UCSD-AML1 (cell line): ENCODE results near the gene RBKS.

Source experiments
- DNase-seq: peaks from one replicate; lab custom pipeline; 2025; ENCODE audit not compliant: unreplicated experiment; lab: John Stamatoyannopoulos, UW

RBKS gene

DNA sequence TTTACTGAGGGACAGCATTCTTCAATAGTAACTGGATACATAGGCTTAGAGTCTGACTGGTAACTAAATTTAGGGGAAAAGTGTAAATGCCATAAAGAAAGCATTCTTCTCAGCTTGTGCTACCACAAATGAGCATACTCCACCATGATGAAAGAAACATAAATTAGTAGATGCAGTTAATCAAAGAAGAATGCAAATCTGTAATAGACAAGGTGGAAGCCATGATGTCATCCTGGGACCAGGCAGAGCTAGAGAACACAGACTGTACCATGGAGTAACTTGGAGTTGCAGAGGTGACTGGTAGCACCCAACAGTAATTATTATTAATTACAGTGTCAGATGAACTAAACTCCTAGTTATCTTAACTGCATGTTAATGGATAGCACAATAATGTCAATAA lies 51.7 kb downstream of the RBKS start:
- DNase-seq: no peak

DNA sequence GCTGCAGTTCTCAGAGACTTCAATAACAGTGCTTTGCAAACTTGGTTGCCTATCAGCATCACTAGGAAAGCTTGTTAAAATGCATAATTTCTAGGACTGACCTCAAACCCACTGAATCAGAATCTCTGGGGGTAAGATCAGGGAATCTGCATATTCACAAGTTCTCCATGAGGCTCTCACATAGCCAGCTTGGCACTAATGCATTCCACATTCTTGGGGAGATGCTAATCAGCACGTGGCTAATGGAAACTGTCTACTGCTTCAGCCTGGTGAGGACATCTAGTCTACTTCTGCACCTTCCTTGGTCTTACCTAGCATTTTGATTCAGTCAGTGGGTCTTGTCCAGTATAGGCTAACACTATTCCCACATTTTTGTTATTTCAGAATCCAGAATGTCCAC lies 56.3 kb downstream of the RBKS start:
- DNase-seq: no peak

DNA sequence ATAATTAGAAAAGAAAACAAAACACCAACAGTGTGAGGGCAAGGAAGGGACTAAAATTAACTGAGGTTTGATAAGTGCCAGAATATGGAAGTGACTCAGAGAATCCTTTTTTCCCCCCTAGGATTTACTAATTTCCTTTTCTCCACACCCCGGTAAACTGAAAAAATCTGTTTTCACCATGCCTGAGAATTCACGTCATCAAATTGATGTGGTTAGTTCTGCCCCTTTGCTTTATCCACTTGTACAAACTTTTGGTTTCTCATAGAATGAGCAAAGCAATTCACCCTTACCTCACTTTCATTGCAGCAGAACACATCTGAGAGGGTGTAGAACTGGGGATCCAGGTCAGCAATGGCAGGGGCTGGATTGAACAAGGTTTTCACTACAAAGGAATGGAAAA lies 57.8 kb downstream of the RBKS start:
- no peak for DNase-seq

DNA sequence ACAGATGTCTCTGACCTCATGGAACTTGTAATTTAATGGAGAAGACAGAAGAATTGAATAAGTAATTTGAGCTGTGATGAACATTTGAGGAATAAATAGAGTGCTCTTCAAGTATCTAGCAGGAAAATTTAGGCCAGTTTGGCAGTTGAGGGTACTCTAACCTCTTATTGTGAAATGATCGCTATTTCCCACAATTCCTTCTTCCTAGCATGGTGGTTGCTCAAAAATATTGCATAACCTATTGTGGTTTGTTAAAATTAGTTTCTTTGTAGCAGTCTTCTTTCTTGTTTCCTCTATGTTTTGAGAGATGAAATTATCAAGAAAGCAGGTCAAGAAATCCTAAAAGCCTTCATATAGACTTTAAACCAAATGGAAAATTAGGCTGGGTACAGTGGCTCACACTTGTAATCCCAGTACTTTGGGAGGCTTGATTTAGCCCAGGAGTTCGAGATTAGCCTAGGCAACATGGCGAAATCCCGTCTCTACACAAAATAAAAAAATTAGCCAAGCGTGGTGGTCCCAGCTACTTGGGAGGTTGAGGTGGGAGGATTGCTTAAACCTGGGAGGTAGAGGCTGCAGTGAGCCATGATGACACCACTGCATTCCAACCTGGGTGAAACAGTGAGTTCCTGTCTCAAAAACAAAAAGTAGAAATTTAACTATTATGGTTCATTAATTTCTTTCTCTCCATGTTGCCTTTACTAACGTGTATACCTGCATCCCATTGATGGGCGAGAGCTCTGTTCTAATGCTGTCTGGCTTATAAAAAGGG lies 58.7 kb downstream of the RBKS start:
- DNase-seq: no peak

DNA sequence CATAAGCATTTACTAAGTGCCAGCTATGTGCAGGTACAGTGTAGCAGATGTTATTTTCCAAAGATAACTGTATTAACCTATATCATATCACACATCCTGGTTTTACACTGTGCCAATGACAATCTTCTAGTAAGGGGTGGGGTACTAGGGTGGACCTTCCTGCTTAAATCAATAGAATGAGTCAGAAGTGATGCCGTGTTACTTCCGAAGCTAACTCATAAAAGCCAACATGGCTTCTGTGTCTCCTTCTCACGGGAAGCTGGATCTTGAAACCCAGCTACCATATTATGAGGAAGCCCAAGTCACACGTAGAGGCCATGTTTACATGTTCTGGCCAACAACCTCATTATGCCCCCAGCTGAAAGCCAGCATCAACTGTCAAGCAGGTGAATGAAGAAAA lies 59.5 kb downstream of the RBKS start:
- DNase-seq: no peak

DNA sequence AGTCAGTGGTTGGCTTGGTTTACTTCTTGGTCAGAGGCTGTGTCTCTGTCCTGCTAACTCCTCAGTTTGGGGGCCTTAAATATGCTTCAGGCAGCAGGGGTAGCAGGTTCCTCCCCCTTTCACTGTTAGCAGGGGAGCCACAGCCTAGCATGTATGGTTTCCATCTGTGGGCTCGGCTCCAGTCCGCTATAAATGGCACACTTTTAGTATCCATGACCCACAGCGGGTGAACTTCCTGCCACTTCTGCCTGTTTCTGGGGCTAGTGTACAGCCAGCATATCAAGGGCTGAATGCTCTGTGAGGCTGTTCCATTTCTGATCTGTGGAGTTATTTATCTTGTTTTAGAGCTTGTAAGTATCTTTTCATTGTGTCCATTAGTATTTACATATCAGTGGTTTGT lies 60.4 kb downstream of the RBKS start:
- DNase-seq: peak; percentile 16

DNA sequence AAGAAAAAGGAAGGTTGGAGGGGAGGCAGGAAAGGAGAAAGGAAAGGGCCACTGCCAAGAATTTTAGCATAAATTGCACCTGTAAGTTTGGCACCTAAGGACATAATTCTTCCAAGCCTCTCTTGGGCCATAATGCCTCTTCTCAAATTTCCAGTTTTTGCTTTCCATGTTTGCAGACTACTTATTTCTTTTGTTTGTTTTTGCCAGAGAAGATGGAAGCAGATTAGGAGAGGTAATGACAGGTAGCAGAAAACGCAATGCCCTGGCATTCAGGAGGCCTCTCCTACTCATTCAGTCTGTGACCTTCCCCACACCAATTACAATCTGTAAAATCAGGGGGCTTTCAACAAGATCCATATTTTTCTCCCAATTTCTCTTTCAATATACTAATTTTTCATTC lies 61.9 kb downstream of the RBKS start:
- DNase-seq: no peak

DNA sequence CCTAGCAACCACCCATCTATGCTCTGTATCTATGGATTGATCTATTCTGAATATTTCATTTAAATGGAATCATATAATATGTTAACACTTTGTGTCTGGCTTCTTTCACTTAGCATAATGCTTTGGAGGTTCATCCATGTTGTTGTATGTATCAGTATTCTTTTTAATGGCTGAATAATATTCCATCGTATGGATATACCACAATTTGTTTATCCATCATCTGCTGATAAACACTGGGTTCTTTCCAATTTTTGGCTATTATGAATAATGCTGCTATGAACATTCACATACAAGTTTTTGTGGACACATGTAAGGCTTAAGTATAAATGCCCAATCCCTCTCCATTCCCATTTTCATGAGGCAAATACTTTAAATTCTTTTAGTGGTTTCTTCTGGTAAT lies 65.8 kb downstream of the RBKS start:
- DNase-seq: no peak

DNA sequence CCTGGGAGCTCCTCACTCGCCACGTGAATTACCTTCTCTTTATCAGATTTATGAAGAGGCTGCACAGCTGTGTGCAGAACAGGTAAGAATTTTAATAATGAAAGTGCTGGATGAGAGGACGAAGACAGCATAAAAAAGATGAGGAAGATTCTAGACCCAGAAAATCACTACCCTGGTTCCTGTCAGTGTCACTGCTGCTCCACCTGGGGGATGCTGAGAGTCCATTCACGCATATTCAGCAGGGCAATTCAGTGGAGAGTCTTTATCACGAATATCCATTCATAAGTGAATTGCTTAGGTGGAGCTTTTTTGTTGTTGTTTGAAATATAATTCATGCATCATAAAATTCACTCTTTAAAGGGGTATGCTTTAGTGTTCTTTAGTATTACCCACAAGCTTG lies 66.6 kb downstream of the RBKS start:
- DNase-seq: no peak

DNA sequence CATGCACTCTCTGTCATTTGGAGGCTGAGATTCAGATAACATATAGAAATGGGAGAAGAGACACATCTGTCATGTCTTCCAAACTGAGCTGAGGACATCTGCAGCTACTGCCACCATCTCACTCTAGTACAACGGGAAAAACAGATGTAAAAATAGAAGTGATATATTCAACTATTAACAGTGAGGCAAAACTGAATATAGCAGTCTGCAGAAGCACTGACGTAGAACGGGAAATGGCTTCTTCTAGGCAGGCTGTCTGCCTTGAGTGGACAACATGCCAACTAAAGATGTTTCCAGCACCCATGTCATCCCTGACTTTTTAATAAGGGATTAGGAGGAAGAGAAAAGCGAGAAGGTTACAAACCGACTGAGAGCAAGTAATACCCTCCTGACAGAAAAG lies 67.1 kb downstream of the RBKS start:
- DNase-seq: no peak

DNA sequence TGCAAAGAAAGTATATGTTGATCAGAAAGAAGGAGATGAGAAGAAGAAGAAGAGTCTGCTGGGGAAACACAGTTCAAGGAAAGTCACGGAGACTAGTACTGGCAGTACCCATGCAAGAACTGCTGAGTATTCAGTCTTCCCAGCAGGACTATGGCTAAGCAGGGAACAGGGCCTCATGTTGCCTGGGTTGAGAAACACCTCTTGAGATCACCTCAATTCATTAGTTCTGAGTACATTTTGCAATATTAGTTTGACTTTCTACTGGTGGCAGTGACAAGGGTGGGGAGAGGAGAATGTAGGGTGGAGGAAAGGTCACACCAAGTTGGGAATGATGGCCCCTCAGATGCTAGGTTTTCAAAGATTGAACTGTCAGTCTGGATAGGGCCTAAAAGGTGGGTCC lies 68.1 kb downstream of the RBKS start:
- DNase-seq: no peak

DNA sequence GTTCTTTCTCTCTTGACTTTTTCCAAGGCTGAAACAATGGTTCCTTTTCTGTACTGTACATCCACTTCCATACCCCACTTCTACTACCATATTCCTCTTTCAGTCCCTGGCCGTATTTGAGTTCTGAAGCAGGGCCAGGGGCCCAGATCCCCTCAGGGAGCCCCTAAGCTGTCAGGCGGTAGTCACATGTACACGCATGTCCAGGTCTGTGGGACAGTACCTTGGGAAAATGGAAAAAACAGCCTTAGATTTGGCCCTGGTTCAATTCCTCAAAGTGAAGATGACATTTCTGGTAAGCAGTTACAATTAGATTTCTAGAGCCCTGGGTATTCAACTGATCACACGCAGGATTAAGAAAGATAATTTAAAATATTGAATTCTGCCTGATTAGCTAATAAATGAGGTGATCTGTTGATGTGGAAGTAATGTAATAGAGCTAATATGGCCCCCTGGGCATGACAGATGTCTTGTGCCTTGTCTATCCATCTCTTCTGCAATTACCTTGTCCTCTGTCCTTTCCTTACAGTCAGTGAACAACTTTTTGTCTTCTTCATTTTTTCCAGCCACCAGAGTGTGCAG lies 74.2 kb downstream of the RBKS start:
- no peak for DNase-seq

DNA sequence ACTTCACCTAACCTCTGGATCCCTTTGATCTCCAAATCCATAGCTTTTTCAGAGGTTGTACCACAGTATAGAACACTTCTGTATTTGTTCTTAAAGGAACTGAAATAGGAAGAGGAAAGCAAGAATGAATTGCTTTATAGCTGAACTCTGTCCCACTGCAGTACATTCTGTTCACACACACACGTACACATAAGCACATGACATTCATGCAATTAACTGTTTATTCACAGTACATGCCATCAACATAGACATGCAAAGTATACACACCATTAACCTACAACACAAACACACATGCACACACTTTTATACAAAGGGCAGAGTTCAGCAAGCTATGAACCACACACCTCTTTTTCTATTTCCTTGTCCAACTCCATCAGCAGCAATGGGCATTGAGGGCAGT lies 75.4 kb downstream of the RBKS start:
- no peak for DNase-seq

DNA sequence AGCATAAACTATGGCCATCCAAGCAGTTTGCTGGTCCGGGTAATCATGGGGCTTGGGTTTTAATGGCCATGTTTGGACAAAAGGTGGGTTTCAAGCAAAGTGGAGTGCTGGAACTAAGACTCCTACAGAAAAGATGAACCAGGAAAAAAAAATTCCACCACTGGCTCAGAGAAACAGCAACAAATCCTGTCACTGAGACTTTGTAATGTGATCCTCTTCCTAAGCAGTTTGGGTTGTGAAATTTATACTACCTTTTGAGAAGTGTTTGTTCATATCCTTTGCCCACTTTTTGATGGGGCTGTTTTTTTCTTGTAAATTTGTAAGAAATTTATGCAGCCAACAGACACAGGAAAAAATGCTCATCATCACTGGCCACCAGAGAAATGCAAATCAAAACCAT lies 78.4 kb downstream of the RBKS start:
- no peak for DNase-seq

DNA sequence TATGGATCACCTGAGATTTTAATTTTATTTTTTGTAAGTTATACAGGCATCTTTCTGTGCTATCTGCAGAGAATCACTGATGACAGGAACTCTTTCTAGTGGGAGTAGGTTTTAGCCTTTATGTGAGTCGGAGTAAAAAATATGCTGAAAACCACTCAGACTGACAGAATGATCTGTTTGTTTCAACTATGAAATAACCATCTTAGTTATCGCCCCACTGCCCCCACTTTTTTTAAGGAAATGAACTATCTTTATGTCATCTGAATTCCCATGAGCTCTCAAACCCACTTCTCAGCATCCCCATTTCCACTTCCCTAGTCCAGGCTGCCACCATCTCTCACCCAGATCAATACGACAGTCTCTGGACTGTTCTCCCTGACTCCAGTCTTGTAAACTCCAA lies 79.7 kb downstream of the RBKS start:
- no peak for DNase-seq

DNA sequence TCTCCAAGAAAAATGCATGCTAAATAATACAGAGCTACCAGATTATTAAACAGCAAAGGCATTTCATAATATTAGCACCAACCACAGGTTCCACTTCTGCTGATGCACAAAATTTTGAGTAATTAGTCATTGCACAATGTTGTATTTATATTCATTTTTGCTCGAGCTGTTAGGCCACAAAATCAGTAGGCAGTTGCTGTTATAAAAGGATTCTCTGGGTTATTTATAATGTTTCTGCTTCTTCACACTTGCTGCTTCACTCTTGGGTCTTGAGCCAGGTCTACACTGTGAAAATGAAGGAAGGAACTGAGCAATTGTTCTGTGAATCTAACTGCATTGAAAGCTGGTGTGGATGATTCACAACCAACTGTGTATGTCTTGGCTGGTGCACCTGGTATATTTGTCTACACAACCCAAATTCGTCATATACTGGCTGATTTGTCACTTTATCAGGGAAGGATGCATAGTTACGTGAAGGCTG lies 80.4 kb downstream of the RBKS start:
- DNase-seq: no peak

DNA sequence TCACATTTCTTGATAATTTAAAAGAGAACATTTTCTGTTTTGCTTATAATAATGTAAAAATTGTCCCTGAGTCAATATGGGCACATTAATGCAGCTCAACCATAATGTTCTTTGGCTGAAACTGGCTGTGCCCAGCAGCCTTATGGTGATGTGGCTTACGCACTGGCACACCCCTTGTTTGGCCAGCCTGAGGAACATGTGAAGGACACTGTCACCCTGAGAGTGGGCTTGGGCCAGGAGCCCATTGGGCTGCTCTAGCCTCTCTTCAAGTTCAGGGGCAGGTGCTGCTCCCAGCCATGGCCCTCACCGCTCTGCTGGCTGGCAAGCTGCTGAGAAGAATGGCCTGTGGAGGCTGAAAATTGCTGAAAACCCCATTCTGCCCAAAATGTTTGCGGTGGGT lies 81.2 kb downstream of the RBKS start:
- DNase-seq: no peak

DNA sequence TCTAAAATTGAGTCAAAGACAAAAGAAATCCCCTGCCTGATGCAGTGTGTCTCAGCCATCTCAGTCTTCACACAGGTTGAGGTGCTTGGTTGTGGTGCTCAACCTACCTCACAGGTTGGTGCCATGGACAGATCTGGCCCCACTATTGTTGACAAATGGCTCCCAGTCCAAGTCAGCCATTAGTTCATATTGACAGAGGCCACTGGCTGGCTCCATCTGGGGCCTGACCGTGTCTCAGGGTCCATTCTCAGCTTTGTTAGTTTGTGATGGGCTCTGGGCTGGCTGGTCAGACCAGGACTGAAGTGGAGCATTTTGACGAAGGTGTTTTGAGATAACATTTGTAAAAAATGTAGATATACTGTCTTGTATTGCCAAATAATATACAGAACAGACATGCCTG lies 81.8 kb downstream of the RBKS start:
- DNase-seq: no peak

DNA sequence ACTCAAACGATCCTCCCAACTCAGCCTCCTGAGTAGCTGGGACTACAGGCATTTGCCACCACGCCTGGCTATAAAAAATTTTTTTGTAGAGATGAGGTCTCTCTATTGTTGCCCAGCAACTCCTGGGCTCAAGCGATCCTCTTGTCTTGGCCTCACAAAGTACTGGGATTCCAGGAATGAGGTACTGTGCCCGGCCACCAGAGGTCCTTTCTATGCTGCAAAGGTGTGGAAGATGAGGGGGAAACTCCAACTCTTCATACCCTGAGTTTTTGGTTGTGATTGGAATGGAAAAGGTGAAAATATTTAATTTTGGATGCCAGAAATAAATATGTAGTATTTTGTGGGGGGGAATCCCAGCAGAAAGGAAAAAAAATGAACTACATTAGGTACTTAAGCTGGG lies 82.7 kb downstream of the RBKS start:
- DNase-seq: peak; percentile 22

DNA sequence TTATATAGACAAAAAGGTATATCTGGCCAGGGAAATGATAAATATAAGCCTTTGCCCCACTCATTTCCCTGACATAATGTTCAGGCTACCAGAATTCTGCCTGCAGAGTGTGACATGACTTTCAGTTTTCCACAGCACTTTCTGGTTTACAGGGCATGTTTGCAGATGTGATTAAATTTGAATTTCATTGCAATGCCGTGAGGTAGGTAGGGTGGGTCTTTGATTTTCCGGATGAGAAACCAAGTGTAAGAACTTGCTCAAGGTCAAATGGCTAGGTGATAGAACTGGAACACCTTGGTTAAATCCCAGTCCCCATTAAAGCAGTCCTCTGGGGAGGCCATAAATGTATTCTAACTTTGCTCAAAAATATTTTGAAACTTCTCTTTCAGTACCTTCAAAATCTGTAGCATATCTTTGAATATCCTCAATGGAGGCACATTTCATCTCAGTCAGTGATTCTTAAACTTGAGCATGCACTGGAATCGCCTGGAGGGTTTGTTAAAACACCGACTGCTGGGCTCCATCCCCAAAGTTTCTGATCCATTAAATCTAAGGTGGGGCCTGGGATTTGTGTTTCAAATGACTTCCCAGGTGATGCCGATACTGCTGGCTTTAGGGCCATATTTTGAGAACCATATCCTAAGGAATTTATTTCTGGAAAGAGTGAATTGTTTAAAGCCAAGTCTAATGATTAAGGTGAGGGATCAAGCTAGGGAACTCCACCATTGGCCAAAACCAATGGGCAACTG lies 83.7 kb downstream of the RBKS start:
- DNase-seq: no peak

DNA sequence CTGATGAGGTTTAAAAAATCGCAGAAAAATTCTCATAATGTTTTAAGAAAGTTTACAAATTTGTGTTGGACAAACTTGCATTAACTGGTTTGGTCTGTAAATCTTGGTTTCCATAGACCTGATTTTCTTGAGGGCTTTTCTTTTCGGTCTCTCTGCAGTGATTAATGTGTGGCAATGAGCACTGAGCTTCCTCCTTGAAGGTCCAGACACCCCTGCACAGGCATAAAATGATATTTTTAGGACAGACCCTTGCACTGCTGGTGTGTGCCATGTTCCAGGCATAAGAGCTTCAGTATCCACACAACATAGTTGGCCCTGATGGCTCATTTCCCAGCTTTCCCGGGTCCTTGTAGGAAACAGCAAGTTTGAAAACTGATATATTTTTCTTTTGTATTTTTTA lies 85.0 kb downstream of the RBKS start:
- DNase-seq: no peak

DNA sequence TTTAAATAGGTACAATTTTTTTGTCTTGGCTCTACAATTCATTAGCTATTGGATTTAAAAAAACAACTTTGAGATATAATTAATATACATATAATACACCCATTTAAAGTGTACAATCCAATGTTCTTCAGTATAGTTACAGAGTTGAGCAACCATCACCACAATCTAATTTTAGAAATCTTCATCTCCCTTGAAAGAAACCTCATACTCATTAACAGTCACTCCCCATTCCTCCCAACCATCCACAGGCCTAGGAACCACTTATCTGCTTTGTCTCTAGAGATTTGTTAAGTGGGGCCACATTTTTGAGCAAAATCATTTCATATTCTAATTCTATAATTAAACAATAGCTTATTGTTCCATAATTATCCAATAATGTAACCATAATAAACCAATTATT lies 86.0 kb downstream of the RBKS start:
- no peak for DNase-seq
